ENCODE measurements around the gene CTU2.

The CTU2 gene

DNA sequence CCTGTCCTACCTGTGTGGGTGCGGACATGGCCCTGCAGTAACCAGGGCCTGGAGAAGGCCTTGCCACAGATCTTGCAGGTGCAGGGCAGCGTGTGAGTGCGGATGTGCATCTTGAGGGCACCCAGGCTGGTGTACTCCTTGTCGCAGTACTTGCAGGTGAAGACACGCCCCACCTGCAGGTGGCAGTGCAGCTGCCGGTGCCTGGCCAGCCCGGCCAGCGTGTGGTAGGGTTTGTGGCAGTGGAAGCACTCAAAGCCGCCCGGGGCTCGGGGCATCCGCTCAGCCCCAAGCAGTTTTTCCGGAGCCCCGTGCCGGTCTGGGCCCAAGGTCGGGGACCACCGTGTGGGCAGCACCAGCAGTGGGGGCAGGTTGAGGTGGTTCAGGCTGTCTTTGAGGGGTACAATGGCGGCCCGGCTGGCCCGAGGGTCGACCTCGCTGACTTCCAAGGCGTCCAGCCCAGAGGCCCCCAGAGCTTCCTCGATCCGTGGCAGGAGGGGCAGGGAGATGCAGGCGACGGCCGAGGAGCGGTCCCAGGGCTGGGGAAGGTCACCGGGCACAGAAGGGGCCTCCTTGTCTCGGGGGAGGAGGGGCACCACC lies 25.1 kb upstream of the CTU2 start:
- DNase-seq (ENCODE audit: low read depth in 1 of 2, low spot score in 1 of 2) = no peak

DNA sequence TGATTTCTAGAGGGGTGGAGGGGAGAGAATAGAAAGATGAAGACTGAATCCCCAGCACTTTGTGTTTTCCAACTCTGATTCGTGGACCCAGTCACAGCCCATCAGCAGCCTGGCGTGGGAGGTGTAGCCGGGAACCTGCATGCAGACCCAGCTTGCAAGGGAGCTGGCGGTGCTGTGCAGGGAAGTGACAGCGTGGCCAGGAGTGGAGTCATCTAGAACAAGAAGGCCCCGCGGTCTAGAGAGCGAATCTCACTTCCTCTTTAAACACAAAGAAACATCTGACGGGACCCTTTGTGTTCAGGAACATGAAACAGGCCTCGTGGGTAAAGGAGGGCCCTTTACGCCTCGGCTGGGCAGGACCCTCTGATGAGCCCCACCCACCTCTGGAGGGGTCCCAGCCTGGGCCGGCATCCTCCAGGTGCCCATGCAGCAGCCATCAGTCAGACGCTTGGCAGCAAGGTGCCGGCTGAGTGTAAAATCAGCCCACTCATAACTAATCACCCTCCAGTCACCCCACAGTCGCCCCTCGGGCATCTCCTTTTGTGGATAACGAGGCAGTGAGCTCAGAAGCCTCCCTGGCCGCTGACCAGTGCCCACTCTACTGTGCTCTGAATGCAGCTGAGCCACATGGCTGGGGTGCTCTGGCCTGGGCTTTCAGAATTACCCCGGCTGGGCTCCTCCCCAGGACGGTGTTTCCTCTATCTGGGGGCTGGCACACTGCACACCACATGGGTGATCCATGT lies 24.4 kb upstream of the CTU2 start:
- no peak for DNase-seq (ENCODE audit: low read depth in 1 of 2, low spot score in 1 of 2)

- no peak for DNase-seq (ENCODE audit: low read depth in 1 of 2, low spot score in 1 of 2)
Observed at GRCh38 chr16:88684569-88685155, 21.6 kb upstream of the CTU2 start.

DNA sequence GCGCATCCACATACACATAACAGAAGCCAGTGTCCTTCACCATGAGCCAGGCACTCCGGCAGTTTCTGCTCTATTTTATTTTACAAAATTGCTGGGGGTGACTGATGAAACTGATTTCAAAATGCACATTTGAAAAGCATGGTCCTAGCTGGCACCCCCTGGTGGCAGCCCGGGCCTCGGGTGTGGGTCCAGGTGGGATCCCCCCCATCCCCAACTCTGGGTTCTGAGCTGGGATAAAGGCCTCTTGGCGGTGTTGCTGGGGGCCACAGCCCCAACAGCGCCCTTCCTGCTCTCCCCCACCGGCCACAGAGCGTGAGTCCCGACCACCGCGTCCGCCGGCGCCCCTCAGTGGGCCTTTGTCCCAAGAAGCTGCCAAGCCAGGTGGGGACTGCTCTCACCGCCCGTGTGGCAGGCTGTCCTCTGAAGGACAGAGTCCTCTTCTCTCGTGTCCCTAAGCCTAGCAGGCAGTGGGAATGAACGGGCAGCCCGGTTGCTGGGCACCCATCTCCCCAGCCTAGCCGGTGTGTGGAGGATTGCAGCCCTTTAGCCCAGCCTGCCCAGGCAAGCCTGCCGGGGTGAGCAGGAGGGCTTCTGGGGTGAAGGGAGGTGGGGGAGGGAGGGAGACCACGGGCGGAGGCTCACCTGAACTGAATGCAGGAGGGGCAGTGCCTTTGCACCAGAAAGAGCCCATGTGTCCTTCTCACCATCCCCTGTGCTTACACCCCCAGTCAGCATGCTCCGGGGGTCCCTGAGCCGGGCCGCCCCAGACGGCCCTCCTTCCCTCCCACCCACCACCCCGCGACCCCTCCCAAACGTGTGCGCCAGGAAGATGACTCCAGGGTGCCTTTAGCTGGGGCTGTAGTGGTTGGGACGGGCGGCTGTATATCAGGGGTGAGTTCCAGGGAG lies 20.9 kb upstream of the CTU2 start:
- peak; percentile 43 to 58 for DNase-seq (ENCODE audit: low read depth in 1 of 2, low spot score in 1 of 2)

DNA sequence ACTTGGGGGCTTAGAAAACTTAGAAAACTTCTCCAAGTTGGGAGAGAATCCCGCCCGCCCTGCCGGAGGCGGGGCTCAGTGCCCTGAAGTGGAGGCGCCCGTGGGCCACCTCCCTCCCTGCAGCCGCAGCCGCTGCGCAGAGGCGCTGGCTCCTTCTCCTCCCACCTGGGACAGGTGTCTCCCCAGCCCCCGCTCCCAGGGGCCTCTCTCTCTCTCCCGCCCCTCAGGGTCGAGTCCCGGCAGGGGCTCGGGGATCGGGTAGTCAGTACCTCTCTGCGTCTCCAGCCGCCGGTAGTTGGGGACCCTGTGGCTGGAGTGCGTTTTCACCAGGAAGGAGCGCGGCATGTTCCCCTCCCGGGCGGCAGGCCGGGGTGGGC lies 20.3 kb upstream of the CTU2 start:
- no peak for DNase-seq (ENCODE audit: low read depth in 1 of 2, low spot score in 1 of 2)

DNA sequence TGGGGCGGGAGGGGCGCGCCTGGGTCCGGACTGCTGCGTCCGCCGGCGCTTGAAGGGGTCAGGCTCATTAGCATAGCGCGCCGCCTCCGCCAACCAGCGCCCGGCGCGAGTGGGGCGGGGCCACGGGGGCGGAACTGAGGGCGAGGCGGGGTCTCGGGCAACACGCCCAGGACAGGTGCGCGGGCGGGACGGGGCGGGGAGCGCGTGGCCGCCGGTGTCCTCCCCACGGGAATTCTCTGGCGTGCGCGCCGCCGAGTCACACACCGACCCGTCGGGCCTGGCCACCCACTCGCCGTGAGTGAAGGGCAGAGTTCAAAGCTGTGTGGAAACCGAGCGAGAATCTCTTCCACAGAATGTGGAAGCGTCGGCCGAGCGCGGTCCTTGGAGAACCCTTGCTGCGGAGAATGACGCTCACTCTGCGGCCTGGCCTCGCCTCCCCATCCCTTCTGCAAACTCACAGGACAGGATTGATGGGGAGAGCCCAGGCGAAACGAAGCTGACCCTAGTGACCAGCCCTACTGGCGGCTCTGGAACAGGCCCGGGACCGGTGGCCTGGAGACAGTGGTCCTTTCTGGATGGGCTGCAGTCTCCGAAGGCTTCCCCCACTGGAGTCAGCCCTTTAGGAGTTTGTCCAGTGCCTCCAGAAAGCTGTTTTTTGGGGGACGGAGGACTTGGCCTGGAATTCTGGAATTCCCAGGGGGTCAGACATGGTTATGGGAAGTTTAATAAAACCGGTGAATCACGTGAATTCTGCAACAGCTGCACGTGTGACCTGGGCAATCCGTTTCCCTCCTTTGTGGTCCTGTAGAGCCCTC lies 19.7 kb upstream of the CTU2 start, which contains the start of gene SNAI3:
Gene SNAI3 (minus strand): TSS at position 69 of the 815 bp plus-strand sequence. CDS start 101 bp downstream, outside the sequence.
- peak; percentile 69 to 82 for DNase-seq (ENCODE audit: low read depth in 1 of 2, low spot score in 1 of 2)

DNA sequence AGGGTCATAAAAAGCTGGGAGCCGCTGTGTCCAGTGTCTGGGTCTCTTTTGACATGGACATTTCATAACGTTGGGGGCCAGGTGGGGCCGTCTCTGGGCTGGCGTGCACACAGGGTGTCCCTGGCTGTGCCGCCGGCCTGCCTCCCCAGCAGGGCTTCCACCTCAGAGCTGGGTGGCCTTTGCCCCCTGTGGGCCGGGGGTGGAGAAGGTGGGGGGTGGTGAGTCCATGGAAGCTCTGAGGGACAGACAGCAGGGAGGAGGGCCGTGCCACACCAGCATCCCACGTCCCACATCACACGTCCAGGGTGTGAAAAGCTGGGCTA lies 19.1 kb upstream of the CTU2 start:
- DNase-seq (ENCODE audit: low read depth in 1 of 2, low spot score in 1 of 2) = no peak

- no peak for DNase-seq (ENCODE audit: low read depth in 1 of 2, low spot score in 1 of 2)
Observed at GRCh38 chr16:88687676-88688012, 18.7 kb upstream of the CTU2 start.

GRCh38 chr16:88688013-88688778 lies 18.1 kb upstream of the CTU2 start:
- DNase-seq (ENCODE audit: low read depth in 1 of 2, low spot score in 1 of 2) = no peak

DNA sequence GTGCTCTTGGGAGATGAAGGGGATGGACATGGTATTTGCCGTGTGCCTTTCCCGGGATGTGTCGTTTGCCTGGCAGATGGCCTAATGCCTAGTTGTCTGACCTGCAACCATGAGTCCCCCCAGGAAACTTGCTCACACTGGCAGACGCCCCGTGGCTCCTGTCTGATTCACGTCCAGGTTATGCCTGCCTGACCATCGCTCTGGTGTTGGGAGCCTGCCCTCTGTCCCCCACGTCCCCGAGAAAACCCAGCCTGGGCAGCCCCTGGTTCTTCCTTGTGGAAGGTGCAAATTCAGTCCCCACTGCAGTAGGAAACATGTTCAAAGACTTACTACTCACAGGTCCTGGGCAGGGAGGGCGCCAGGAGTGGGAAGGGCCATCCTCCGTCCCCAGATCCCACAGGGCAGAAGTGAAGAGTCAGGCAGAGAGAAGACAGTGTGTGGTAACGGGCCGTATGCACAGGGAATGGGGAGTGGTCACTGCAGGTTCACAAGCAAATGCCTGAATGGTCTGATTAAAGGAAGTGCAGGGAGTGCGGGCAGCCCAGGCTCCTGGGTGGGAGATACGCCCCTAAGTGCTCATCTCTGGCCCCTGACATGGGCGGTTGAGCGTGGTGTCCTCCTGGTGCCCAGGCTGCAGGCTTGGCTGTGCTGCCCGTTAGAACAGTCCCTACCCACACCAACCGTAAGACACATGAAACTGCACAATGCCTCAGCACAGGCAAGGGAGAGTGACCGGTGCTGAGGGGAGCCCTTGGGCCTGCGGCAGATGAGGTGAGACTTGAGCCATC lies 15.8 kb upstream of the CTU2 start:
- no peak for DNase-seq (ENCODE audit: low read depth in 1 of 2, low spot score in 1 of 2)

DNA sequence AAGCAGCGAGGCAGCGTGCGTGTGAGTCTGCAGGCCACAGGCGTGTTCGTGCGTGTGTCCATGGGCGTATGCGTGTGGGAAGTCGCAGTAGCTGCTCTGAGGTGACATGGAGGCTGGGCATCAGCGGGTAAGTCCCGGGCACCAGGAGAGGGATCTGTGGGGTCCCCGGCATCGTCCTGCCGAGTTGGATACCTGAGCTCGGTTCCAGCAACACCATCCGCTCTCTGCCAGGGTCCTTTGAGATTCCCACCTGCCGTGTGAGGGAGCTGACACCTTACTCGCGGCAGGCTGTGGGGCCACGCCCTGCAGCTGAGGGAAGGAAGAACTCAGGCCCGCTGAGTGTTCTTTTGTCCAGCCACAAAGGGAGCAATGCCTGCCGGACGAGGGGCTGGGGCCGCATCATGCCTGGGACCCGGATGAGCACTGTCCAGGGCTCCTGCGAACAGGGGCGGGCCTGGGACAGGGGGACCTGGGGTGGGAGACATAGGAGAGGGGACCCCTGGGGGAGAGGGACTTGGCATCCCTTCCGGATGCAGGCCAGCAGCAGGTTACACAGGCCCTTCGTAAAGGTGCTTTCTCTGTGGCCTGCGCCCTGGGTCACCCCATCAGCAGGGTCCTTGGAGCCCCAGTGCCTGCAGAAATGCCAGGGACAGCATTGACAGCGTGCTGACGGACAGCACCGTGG lies 15.0 kb upstream of the CTU2 start:
- DNase-seq (ENCODE audit: low read depth in 1 of 2, low spot score in 1 of 2) = no peak

- DNase-seq (ENCODE audit: low read depth in 1 of 2, low spot score in 1 of 2) = no peak
Observed at GRCh38 chr16:88691924-88692560, 14.3 kb upstream of the CTU2 start.

GRCh38 chr16:88692861-88693260 lies 13.4 kb upstream of the CTU2 start:
- no peak for DNase-seq (ENCODE audit: low read depth in 1 of 2, low spot score in 1 of 2)

- no peak for DNase-seq (ENCODE audit: low read depth in 1 of 2, low spot score in 1 of 2)
Observed at GRCh38 chr16:88693420-88694177, 12.7 kb upstream of the CTU2 start.

GRCh38 chr16:88694221-88695087 lies 11.8 kb upstream of the CTU2 start:
- no peak for DNase-seq (ENCODE audit: low read depth in 1 of 2, low spot score in 1 of 2)

DNA sequence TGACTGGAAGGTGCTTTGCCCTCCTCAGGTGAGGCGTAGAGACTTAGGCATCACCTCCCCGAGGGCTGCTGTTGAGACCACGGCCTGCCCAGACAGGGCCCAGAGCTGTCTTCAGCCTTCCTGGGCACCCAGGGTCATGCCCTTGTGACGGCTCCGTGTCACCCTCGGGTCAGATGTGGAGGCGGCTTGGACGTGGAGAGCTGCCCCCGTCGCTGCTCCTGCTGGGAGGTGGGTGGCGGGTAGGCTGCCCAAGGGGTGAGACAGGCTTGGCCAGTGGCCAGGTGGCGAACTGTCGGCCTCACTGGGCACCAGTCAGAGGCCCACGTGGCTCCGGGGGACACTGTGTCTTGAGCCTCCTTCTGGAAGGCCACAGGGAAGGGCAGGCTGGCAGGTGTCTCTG lies 11.1 kb upstream of the CTU2 start:
- no peak for DNase-seq (ENCODE audit: low read depth in 1 of 2, low spot score in 1 of 2)

GRCh38 chr16:88695753-88696152 lies 10.6 kb upstream of the CTU2 start:
- no peak for DNase-seq (ENCODE audit: low read depth in 1 of 2, low spot score in 1 of 2)

Measured in stimulated activated CD4-positive, alpha-beta T cell treated with anti-CD3 and anti-CD28 coated beads, Interleukin-15, amount 100 ng/mL, for 1 hour (primary cell).